IMR-90 (cell line): ENCODE data around the gene HIVEP3. TPM values are rescaled to one million over a fixed set of nuclear protein-coding genes. Genes with fewer than 3 reads are reported as not detected.

Experiments used
- ATAC-seq: fragments of 200-7000 bp; cut with Tn5 transposase; 2 replicates; pipeline ENCODE4 v1.9.1; 2020; ENCODE audit warnings: low read depth, mild to moderate bottlenecking, moderate library complexity
- BruUV-seq: library from RNA; stranded (reverse); fragments of 400-500 nt; replicated peaks from 2 replicates; lab custom pipeline; 2021; lab: Mats Ljungman, UMichigan
- CTCF ChIA-PET: fragments of 300-600 bp; formaldehyde crosslinking; extraction: SDS; loops from one replicate; lab custom pipeline; 2021; ENCODE audit warnings: antibody characterized with exemption; lab: Yijun Ruan, JAX
- POLR2A ChIA-PET: fragments of 300-600 bp; sonication (Branson Sonifier 250); formaldehyde crosslinking; loops from one replicate; lab custom pipeline; 2022; ENCODE audit warnings: antibody characterized with exemption; ENCODE audit not compliant: unreplicated experiment; lab: Charles Lee
- DNase-seq: peaks from one replicate; pipeline ENCODE4 v3.0.0; 2013
- H2AFZ ChIP-seq: replicated peaks from 2 replicates; pipeline ENCODE3; 2013; ENCODE audit warnings: low read length, mild to moderate bottlenecking; ENCODE audit not compliant: poor library complexity
- H2AK5ac ChIP-seq: 2 replicates; pipeline ENCODE4 v1.6.1; 2013; ENCODE audit warnings: low read depth, low read length, inconsistent platforms
- H2AK9ac ChIP-seq: replicated peaks from 2 replicates; pipeline ENCODE3; 2013; ENCODE audit warnings: mild to moderate bottlenecking, low read depth, low read length, moderate library complexity; ENCODE audit not compliant: poor library complexity
- H2BK120ac ChIP-seq: 2 replicates; pipeline ENCODE4 v1.6.1; 2013; ENCODE audit warnings: low read depth, low read length, inconsistent platforms
- H2BK15ac ChIP-seq: 3 replicates; pipeline ENCODE4 v1.6.1; 2013; ENCODE audit warnings: low read depth, low read length, inconsistent platforms
- H2BK20ac ChIP-seq: 2 replicates; pipeline ENCODE4 v1.6.1; 2013; ENCODE audit warnings: low read depth, mild to moderate bottlenecking, inconsistent platforms, low read length, moderate library complexity
- H2BK5ac ChIP-seq: 2 replicates; pipeline ENCODE4 v1.6.1; 2013; ENCODE audit warnings: mild to moderate bottlenecking, low read depth, low read length, inconsistent platforms; ENCODE audit not compliant: poor library complexity, severe bottlenecking
- H3K14ac ChIP-seq: replicated peaks from 2 replicates; pipeline ENCODE4 v1.6.1; 2013; ENCODE audit warnings: low read depth, low read length, inconsistent platforms
- H3K18ac ChIP-seq: 2 replicates; pipeline ENCODE4 v1.6.1; 2013; ENCODE audit warnings: low read depth, low read length, control low read depth
- H3K23ac ChIP-seq: 2 replicates; pipeline ENCODE4 v1.6.1; 2013; ENCODE audit warnings: low read depth, low read length, inconsistent platforms
- H3K27ac ChIP-seq: 2 replicates; pipeline ENCODE4 v1.5.1; 2013; ENCODE audit warnings: mild to moderate bottlenecking, control low read depth, low read length; ENCODE audit not compliant: insufficient read depth
- H3K27me3 ChIP-seq: 2 replicates; pipeline ENCODE4 v1.6.1; 2013; ENCODE audit warnings: low read length; ENCODE audit not compliant: control insufficient read depth, insufficient read depth
- H3K36me3 ChIP-seq: 2 replicates; pipeline ENCODE4 v1.6.1; 2013; ENCODE audit warnings: low read length, mixed read lengths; ENCODE audit not compliant: control insufficient read depth, insufficient read depth
- H3K4ac ChIP-seq: 2 replicates; pipeline ENCODE4 v1.6.1; 2013; ENCODE audit warnings: low read depth, low read length, inconsistent platforms
- H3K4me1 ChIP-seq: 2 replicates; pipeline ENCODE4 v1.6.1; 2013; ENCODE audit warnings: low read length, mixed read lengths; ENCODE audit not compliant: control insufficient read depth, insufficient read depth
- H3K4me2 ChIP-seq: 2 replicates; pipeline ENCODE4 v1.6.1; 2013; ENCODE audit warnings: low read depth, mild to moderate bottlenecking, control low read depth, low read length, moderate library complexity
- H3K4me3 ChIP-seq: 2 replicates; pipeline ENCODE4 v1.5.1; 2013; ENCODE audit warnings: low read depth, mild to moderate bottlenecking, control low read depth, low read length, moderate library complexity; ENCODE audit not compliant: insufficient read depth
- H3K56ac ChIP-seq: 2 replicates; pipeline ENCODE4 v1.6.1; 2013; ENCODE audit warnings: low read length, inconsistent platforms; ENCODE audit not compliant: insufficient read depth; ENCODE audit errors: extremely low read depth
- H3K79me1 ChIP-seq, 2 experiments: 2 replicates each; pipeline ENCODE4 v1.6.1; 2013; ENCODE audit warnings: low read length in 2 of 2, inconsistent platforms in 1 of 2, low read depth in 1 of 2
- H3K9ac ChIP-seq: 2 replicates; pipeline ENCODE4 v1.6.1; 2013; ENCODE audit warnings: low read depth, low read length, control low read depth
- H3K9me1 ChIP-seq: 2 replicates; pipeline ENCODE4 v1.6.1; 2013; ENCODE audit warnings: low read length, inconsistent platforms; ENCODE audit not compliant: insufficient read depth
- H3K9me3 ChIP-seq: 2 replicates; pipeline ENCODE4 v1.6.1; 2013; ENCODE audit warnings: low read length; ENCODE audit not compliant: control insufficient read depth, insufficient read depth
- H4K20me1 ChIP-seq: 2 replicates; pipeline ENCODE4 v1.6.1; 2013; ENCODE audit warnings: low read length, inconsistent platforms; ENCODE audit not compliant: insufficient read depth
- H4K5ac ChIP-seq: 2 replicates; pipeline ENCODE4 v1.6.1; 2013; ENCODE audit warnings: mild to moderate bottlenecking, low read depth, low read length, control low read depth
- H4K8ac ChIP-seq, 2 experiments: 2 replicates each; pipeline ENCODE4 v1.6.1; 2013; ENCODE audit warnings: low read depth in 2 of 2, low read length in 2 of 2, control low read depth in 1 of 2, inconsistent platforms in 1 of 2
- H4K91ac ChIP-seq: 2 replicates; pipeline ENCODE4 v1.6.1; 2013; ENCODE audit warnings: low read depth, low read length, inconsistent platforms; ENCODE audit not compliant: insufficient read depth
- BHLHE40 ChIP-seq: fragments of 150-350 bp; IDR thresholded peaks from 2 replicates; pipeline ENCODE4 v1.6.1; 2016; ENCODE audit warnings: mild to moderate bottlenecking, low read depth, low read length
- CHD1 ChIP-seq: IDR thresholded peaks from 2 replicates; pipeline ENCODE4 v1.6.1; 2012; ENCODE audit warnings: low read depth, low read length, improper control_type of control experiment
- FOS ChIP-seq: fragments of 150-350 bp; IDR thresholded peaks from 2 replicates; pipeline ENCODE4 v1.6.1; 2016; ENCODE audit warnings: low read depth, low read length
- MAFK ChIP-seq: IDR thresholded peaks from 2 replicates; pipeline ENCODE4 v1.6.1; 2012; ENCODE audit warnings: low read depth, low read length, improper control_type of control experiment
- MAZ ChIP-seq: IDR thresholded peaks from 2 replicates; pipeline ENCODE4 v1.6.1; 2012; ENCODE audit warnings: low read depth, mild to moderate bottlenecking, low read length, improper control_type of control experiment, moderate library complexity, borderline replicate concordance
- NFE2L2 ChIP-seq: fragments of 150-350 bp; IDR thresholded peaks from 2 replicates; pipeline ENCODE4 v1.6.1; 2016; ENCODE audit warnings: low read depth, mild to moderate bottlenecking, low read length
- RAD21 ChIP-seq: IDR thresholded peaks from 2 replicates; pipeline ENCODE4 v1.6.1; 2012; ENCODE audit warnings: low read length, improper control_type of control experiment
- RCOR1 ChIP-seq: IDR thresholded peaks from 2 replicates; pipeline ENCODE4 v1.6.1; 2012; ENCODE audit warnings: mild to moderate bottlenecking, low read length, improper control_type of control experiment; ENCODE audit not compliant: insufficient replicate concordance
- RFX5 ChIP-seq: IDR thresholded peaks from 2 replicates; pipeline ENCODE4 v1.8.0; 2012; ENCODE audit warnings: low read depth, mild to moderate bottlenecking, low read length, moderate library complexity
- WGBS, 2 experiments: methylation state at CpG; one replicate each; pipeline versions ENCODE4 v1.1.5 to v1.1.7; 2013; ENCODE audit warnings: missing lambda C conversion rate in 2 of 2; ENCODE audit not compliant: insufficient read length in 1 of 2; ENCODE audit errors: extremely low coverage in 2 of 2; 5-methylcytosine and 5-hydroxymethylcytosine counted together
- dilution Hi-C: fragments of 300-500 bp; cut with HindIII; formaldehyde crosslinking; loops from one replicate; pipeline ENCODE4 v1.14.3; 2018; ENCODE audit warnings: low sequenced_read_pairs; ENCODE audit not compliant: unreplicated experiment
- in situ Hi-C: fragments of 300-500 bp; cut with MboI; formaldehyde crosslinking; loops from 3 replicates; pipeline ENCODE4 v1.14.3; 2019; ENCODE audit warnings: low sequenced_read_pairs, inconsistent platforms, mixed read lengths
- intact Hi-C: fragments of 100-400 bp; cut with micrococcal nuclease; formaldehyde crosslinking; loops from 2 replicates; pipeline ENCODE4 v1.10.0; 2022
- polyA plus RNA-seq, 3 experiments: library from polyadenylated mRNA; depleted of rRNA; stranded (reverse); fragments of >200 nt; gene quantifications; 2 replicates each; pipeline ENCODE4 v1.2.3, GENCODE V29; 2012; ENCODE audit warnings: low replicate concordance in 1 of 3
- total RNA-seq: library from RNA; depleted of rRNA; stranded (reverse); fragments of >200 nt; gene quantifications from 2 replicates; pipeline ENCODE4 v1.2.3, GENCODE V29; 2012
- TF ChIP-seq, protein P1 (sequence below): fragments of 150-350 bp; IDR thresholded peaks from 2 replicates; pipeline ENCODE4 v1.6.1; 2017; ENCODE audit warnings: mild to moderate bottlenecking, antibody characterized with exemption, low read length, low read depth
- TF ChIP-seq, protein P2 (sequence below): conservative IDR thresholded peaks from 2 replicates; pipeline ENCODE4 v1.5.1; 2012; ENCODE audit warnings: mild to moderate bottlenecking, low read depth, low read length, improper control_type of control experiment
- TF ChIP-seq, protein P3 (sequence below): fragments of 150-350 bp; IDR thresholded peaks from 2 replicates; pipeline ENCODE4 v1.6.1; 2016; ENCODE audit warnings: low read depth, mild to moderate bottlenecking, low read length, moderate library complexity, borderline replicate concordance

HIVEP3 gene
- total and polyA plus RNA-seq, 2 of the 4 experiments (the other 2 are of a cell fraction): 1.4 to 4.0 TPM

DNA sequence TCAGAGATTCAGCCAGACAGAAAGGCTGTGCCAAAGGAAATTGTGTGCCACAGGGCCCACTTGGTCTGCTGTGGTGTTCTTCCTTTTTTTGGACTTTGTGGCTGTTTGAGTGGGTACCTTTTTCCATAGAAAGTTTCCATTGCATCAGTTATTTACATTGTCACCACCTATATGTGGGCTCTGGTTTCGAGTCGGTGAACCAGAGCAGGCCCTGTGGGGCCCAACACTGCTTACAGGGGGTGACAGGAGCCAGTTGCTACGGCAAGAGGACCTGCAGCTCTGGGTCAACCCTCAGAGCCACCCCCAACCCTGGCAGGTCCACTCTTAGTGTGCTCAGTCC, 277.3 kb downstream of the HIVEP3 start:
- Histone ChIP-seq H2AK9ac (no peak overlapping the region), H3K14ac (no peak overlapping the region), H3K56ac (no peak overlapping the region), H3K27ac (no peak overlapping the region), H4K91ac (no peak overlapping the region), H2AFZ (no peak overlapping the region), H2BK20ac (no peak overlapping the region), H4K5ac (no peak overlapping the region), H3K4me2 (no peak overlapping the region), H4K8ac (no peak overlapping the region), H3K9me3 (no peaks in the 10 kb centered on the region), H2BK120ac (no peak overlapping the region), H3K23ac (no peak overlapping the region), H3K79me1 (peaks cover 18 to 31% of the 10 kb centered on the region in 2 experiments), H3K4me3 (no peak overlapping the region), H3K36me3 (no peaks in the 10 kb centered on the region), H2BK15ac (no peak overlapping the region), H4K20me1 (no peaks in the 10 kb centered on the region), H2BK5ac (no peak overlapping the region), H3K9ac (no peak overlapping the region), H3K4me1 (peaks cover 11% of the 10 kb centered on the region), H3K27me3 (no peaks in the 10 kb centered on the region), H3K9me1 (peaks cover 26% of the 10 kb centered on the region), H3K18ac (no peak overlapping the region), H2AK5ac (no peak overlapping the region), H3K4ac (no peak overlapping the region)
- BruUV-seq: no TSS peak
- ATAC-seq (no peak), DNase-seq (no peak)
- in situ Hi-C loops: no loop called here
- intact Hi-C loops: no loop called here
- no CpG with 5 or more reads among the region's 3 CpGs for WGBS, 2 experiments
- dilution Hi-C loops: no loop called here
- TF ChIP-seq NFE2L2 (no peak), MAZ (no peak), RAD21 (no peak), RCOR1 (no peak), BHLHE40 (no peak), FOS (no peak), MAFK (no peak), CHD1 (no peak), RFX5 (no peak)
- TF ChIP-seq, protein P1, sequence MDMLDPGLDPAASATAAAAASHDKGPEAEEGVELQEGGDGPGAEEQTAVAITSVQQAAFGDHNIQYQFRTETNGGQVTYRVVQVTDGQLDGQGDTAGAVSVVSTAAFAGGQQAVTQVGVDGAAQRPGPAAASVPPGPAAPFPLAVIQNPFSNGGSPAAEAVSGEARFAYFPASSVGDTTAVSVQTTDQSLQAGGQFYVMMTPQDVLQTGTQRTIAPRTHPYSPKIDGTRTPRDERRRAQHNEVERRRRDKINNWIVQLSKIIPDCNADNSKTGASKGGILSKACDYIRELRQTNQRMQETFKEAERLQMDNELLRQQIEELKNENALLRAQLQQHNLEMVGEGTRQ: no peak
- TF ChIP-seq, protein P2, sequence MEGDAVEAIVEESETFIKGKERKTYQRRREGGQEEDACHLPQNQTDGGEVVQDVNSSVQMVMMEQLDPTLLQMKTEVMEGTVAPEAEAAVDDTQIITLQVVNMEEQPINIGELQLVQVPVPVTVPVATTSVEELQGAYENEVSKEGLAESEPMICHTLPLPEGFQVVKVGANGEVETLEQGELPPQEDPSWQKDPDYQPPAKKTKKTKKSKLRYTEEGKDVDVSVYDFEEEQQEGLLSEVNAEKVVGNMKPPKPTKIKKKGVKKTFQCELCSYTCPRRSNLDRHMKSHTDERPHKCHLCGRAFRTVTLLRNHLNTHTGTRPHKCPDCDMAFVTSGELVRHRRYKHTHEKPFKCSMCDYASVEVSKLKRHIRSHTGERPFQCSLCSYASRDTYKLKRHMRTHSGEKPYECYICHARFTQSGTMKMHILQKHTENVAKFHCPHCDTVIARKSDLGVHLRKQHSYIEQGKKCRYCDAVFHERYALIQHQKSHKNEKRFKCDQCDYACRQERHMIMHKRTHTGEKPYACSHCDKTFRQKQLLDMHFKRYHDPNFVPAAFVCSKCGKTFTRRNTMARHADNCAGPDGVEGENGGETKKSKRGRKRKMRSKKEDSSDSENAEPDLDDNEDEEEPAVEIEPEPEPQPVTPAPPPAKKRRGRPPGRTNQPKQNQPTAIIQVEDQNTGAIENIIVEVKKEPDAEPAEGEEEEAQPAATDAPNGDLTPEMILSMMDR: no peak
- TF ChIP-seq, protein P3, sequence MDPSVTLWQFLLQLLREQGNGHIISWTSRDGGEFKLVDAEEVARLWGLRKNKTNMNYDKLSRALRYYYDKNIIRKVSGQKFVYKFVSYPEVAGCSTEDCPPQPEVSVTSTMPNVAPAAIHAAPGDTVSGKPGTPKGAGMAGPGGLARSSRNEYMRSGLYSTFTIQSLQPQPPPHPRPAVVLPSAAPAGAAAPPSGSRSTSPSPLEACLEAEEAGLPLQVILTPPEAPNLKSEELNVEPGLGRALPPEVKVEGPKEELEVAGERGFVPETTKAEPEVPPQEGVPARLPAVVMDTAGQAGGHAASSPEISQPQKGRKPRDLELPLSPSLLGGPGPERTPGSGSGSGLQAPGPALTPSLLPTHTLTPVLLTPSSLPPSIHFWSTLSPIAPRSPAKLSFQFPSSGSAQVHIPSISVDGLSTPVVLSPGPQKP: no peak
- CTCF ChIA-PET: no interaction called here
- POLR2A ChIA-PET: no interaction called here
